GM21447 (cell line): ENCODE measurements around the gene CTNND2.

Experiments used
- ATAC-seq: cut with Tn5 transposase; IDR thresholded peaks from one replicate; pipeline ENCODE4 v1.9.1; 2021; ENCODE audit not compliant: unreplicated experiment

CTNND2 gene

DNA sequence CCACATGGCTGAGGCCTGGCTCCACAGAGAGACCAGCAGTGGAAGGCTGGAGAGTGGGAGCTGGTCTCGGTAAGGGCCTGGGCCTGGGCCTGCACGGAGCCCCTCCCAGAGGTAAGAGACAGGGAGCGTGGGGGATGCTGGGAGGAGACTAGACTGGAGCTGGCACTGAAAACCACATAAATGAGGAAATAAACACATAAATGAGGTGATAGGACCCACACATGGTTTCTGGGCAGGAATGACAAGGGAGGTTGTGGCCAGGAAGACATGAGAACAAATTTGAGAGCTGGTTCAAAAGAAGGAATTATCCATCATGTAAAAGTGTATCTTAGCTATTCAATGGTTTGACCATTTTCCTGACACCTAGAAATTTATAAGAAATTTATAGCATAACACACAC, 691.5 kb downstream of the CTNND2 start:
- no peak for ATAC-seq

DNA sequence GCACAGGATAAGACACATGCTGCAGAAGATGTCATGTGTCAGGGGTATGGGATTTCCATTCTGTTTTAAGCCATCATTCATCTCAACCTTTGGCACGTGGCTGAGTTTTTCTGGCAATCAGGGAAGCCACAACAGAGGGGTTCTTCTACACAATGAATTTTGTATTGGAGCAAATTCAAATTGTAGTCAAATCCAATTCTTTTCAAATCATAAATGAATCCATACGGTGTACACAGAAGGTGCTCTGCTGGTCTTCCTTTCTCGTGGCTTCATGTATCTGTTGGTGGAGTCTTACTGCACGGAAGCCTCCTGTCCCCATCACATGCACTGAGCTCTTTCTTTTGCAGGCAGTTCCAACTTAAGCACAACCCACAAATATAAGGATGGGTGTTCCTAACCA, 706.5 kb downstream of the CTNND2 start:
- ATAC-seq = no peak

DNA sequence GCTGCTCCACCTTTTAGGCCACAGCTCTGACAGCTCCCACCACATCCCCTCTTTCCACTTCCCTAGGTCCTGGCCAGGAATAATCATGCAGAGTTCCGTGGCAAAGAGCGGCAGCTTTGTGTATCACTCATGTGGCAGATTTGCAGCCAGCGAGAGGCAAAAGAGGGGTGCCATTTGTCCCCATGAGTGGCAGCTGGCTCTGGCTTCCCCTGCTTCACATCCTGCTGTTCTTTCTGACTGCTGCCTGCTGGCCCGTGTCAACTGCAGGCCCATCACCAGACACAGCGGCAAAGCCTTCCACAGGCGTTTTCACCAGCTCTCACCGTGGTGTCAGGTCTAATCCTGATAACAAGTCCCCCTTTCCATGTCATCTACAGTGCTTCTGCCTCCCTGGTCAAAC, 712.6 kb downstream of the CTNND2 start:
- ATAC-seq = no peak

DNA sequence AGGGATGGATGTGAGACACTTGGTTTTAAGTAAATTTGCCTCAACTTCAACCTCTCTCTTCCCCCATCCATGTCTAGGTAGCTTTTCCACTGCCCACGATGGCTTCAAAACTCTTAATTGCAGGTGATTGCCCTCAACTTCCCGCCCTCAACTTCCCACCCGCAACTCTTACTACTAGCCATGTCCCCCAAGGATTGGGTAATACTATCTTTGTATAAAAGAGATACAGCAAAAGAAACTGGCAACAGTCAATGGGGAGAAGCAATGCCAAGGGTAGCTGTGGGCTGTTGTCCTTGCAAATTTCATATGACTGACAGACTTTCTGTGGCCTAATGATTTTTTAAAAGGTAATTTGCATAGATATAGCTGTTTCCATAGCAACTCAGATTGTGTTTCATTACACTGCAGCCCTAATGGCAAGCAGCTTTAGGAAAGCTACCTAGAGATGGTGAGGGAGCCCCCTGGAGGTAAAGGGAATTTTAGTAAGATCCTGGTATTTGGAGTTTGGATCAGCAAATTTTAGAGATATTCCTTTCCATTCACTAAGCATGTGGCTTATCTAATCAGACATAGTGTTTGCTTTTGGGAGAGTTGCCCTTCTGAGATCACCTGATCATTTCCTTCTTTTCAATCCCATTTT, 721.7 kb downstream of the CTNND2 start:
- ATAC-seq = no peak

DNA sequence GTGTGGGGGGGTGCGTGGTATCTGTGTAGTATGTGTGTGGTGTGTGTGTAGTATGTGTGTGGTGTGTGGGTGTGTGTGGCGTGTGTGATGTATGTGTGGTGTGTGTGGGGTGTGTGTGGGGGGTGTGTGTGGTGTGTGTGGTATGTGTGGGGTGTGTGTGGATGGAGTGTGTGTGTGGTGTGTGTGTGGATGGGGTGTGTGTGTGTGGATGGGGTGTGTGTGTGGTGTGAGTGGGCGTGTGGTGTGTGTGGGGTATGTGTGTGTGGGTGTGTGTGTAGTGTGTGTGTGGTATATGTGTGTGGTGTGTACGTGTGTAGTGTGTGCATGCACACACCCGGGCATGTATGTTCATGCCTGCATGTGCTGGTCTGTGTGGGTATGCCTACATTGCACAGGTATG, 722.3 kb downstream of the CTNND2 start:
- no peak for ATAC-seq

DNA sequence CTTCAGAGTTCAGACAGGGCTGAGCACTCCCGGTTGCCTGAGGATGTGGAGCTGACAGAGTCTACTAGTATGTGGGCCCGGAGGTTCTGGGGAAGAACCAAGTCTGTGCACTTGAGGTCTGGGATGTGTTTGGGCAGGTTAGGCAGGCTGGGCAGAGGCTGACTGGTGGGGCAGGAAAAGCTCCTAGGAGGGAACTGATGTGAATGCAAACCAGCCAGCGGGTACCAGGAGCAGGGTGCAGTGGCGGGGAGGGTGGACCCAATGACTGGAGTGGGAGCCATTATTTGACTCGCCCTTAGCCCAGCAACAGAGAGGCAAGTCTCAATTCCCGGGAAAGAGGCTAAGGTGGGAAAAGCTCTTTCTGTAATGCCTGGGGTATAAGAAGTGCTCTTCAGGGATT, 723.4 kb downstream of the CTNND2 start:
- no peak for ATAC-seq

DNA sequence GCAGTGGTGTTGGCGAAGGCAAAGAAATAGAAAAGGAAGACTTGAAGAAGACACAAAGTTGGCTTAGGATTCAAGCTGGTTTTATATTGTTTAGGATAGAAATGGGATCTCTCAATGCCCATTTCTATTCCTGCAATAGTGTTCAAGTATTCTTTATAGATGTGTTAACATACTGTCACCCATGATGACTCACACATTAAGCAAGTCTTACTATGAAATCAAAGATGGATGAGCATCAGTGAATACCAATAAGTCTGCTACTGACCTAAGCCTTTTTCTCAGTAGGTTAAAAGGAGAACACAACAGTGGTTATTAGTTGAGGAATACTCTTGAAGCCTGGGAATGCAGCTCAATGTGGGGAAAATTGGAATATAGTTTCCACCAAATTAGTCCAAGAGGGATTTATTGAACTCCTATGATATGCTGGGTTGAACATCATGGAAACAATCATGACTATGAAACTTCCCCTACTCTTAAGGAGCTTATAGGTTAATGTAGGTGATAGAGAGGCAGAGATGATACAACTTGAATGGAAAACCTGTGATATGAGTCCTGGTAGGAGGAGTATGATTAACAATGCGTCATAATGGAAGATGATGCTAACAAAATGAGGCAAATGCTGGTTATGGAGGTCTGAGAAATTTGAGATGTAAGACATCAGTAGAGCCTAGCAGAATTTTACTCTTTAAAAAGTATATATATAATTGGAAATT, 726.1 kb downstream of the CTNND2 start:
- ATAC-seq = no peak

DNA sequence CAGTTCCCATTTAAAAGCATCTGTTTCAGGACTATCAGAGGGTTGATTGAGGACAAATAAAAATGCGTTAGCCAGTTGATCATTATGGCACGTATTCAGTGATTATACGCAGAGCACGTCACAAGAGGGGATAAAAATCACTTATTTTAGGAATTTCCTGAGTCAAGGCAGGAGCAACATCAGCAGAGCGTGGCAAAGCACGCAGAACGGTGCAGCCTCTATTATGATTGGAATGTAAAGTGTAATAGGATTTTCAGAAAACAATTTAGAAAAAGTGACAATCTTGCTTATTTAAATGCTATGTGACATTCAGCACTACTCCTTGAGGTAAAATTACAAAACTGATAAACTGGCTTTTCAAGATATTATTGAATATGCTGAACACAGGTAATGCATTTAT, 729.7 kb downstream of the CTNND2 start:
- no peak for ATAC-seq

DNA sequence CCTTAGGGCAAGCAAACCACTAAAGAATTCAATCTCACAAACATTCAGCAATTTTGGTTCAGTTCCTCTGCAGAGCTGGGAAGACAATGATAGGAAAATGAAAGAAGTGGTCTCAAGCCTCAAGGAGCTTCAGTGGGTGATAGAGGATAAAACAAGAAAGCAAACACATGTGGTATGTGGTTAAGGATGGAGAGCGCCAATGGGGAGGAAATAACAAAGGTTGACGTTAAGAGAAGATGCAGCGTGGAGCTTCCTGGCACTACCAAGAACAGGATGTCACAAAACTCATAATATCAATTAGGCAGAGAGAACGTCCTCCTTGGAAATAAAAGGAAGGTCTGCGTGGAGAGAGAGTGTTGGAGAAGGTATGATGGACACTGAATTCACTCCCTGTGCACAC, 731.8 kb downstream of the CTNND2 start:
- no peak for ATAC-seq

DNA sequence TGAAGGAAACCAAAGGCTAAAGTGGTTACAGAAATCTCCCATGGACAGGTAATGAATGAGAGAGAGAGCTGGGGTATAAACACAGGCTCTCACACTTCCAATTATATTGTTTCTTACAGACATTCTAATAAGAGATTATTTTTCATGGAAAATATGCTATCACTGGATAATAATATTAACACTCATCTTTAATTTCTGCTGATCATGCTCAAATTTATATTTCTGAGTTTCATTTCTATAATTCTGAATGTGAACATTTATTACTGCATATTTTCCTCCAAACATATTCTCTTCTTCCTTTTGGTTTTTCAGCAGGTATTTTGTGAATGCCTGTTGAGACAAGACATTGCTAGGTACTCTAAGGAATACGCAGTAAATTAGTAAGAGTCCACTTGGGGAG, 733.0 kb downstream of the CTNND2 start:
- no peak for ATAC-seq

DNA sequence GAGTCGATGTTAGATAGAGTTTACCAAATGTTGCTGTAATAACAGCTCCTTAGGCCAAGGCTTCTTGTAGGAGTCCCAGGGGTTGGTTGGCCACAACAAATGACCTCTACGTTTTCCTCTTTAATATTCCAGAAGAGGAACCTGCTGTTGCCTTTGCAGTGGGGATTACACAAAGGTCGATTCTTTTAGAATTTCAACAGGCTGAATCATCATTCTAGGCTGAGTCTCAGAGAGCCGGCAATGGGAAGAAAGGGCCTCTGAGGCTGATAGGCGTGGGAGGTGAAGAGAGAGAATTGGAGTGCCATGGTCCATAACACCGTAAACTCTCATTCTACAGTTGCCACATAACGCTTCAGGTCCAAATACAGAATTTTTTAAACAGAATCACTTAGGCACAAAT, 737.3 kb downstream of the CTNND2 start:
- ATAC-seq = no peak

DNA sequence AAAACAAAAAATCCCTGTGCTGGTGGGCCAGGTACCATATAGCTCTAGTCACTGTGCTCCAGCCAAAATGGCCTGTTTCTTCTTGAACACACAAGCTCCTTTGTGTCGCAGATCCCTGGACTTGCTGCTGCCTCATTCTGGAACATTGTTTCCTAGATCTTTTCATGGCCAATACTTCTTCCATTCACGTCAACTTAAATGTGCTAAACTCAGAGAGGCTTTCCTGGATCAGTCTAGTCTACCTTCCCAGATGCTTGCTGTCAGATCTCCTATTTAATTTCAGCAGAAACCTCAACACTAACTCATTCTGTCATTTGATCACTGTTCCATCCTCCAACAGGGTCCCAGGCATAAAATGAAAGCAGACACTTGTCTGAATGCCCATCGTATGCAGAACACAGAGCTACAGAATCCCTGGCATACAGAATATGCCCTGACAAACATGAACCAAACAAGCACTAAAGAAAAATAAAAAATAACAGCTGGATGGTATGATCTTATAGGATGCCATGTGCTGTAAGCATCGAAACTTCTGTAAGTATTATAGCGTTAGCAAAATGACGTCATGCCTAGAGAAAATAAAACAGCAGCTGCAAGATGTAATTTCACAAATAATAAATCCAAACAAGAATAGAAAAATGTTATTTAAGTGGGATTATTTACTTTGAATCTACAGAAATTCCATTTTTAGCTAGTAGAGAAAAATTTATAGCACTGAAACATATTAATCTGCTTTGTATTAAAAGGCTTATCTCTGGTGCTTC, 739.5 kb downstream of the CTNND2 start:
- ATAC-seq = no peak

DNA sequence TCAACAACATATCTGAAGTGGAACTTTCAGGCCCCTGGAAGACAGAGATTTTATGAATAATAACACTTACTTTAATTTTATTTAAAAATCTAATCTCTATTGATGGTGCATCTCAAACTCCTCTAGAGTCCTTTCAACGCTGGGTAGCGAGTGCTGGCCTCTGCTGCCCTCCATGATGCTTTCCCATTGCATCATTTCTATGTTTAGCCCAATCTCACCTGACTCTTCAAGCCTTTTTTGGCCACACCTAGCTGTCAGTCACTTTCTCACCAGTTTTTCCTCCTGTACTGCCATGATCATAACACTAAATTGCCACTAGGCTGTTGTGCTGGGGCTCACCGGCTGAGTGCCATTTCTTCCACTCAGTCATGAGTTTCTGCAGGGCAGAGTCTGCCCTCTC, 747.1 kb downstream of the CTNND2 start:
- ATAC-seq = no peak

DNA sequence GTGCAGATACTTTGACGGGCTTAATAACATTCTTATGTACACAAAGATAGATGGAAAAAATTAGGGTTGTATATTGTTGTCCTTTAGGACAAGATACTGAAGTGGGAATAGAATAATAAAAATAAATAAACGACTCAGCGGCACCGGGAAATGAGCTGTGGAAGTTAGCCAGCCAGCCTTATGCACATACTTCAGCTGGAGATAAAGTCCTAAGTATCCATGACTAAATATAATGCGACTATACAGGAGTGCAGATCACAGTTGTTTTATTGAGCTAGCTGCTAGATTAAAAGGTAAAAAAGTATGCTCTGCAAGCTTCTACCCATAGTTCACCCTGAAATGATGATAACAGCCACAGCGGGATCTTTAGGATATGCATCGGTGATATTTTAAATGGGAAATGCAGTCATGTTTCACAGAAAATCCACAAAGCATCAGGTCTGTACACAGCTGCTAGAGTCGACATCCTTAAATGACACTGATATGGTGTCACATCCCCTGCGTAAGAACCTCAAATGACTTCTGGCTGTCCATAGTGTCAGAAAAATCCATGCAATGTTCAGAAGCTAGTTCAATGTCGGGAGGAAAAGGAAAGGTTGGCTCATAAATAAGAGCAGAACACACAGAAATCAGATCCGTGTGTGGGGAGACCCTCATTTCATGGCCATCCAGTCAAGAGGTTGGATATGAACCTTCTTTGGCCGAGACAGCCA, 750.4 kb downstream of the CTNND2 start:
- ATAC-seq = no peak

DNA sequence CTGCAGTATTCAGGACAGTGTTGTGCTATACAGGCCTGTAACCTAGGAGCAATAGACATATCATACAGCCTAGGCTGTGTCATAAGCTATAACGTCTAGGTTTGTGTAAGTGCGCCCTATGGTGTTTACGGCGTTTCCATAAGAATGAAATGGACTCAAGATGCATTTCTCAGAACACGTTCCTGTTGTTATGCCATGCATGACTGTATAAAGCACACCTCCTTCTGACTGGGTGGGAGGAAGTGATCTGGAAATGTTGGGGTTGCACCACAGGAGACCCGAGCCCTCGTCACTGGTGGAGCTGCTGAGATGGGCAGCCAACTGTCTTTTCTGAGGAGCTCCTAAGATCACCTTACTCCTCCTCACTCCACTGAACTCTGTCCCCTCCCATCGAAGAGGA, 751.9 kb downstream of the CTNND2 start:
- no peak for ATAC-seq

DNA sequence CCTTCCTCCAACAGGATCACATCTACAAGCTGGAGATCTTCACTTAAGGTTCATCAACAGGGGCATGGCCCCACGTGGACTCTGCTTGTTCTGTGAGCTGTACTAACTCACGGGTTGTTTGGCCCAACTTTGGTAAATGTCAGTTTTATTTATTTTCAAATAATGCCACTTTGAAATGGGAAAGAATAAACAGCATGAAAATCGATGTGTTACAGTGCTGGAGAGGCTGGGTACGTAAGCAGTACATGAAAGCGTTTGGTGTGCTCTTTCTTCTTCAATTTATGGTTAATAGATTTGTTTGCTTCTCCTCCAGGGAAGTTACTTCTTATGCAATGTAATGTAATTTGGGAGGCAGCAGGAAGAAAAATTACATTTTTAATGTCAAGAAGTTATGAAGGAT, 753.3 kb downstream of the CTNND2 start:
- ATAC-seq = no peak

DNA sequence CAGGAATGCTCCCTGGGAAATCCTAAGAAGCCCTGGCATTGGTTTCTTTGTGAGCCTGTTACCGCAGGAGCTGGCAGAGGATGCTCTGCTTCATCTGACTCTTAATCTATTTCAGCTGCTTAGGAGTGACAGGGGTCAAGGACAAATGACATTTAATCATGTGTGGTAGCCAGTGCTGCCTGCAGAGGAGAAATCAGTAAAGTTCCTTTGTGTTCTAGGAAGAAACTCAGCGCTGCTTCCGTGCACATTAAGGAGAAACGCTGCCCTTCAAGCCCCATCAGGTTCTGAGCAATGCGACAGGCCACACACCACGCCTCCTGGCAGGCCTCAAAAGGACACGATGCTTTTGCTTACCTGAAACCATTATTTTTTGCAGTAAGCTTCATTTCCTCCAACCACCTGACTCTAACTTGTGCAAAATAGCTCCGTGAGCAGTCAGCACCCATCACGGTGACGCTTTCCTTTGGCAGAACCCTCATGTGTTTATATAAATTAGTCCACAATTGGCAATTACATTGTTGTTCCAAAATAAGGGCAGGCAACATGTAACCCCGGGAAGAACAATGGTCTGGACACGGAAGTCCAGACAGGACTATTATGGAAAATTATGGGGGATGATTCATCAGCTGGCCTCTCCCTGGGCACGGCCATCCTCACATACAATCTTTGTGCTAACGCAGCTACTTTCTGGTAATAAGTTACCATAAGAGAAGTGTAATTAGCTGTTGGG, 755.3 kb downstream of the CTNND2 start:
- ATAC-seq = no peak

DNA sequence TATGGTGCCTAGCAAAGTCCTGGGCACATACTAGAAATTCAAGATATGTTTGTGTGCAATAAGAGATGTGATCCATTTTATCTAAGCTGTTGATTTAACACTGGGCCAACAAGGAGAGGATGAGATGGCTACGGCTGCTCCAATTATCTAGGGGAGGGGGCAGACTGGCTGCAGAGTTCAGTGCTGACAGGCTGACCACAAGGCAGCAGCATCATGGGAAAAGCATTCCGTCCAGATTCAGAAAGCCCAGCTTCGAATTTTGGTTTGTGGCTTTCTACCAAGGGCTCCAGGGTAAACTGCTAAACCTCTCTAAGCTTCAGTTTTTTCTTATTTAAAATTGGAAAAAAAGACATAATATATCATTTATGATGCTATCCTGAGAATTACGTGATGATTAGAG, 758.1 kb downstream of the CTNND2 start:
- no peak for ATAC-seq

DNA sequence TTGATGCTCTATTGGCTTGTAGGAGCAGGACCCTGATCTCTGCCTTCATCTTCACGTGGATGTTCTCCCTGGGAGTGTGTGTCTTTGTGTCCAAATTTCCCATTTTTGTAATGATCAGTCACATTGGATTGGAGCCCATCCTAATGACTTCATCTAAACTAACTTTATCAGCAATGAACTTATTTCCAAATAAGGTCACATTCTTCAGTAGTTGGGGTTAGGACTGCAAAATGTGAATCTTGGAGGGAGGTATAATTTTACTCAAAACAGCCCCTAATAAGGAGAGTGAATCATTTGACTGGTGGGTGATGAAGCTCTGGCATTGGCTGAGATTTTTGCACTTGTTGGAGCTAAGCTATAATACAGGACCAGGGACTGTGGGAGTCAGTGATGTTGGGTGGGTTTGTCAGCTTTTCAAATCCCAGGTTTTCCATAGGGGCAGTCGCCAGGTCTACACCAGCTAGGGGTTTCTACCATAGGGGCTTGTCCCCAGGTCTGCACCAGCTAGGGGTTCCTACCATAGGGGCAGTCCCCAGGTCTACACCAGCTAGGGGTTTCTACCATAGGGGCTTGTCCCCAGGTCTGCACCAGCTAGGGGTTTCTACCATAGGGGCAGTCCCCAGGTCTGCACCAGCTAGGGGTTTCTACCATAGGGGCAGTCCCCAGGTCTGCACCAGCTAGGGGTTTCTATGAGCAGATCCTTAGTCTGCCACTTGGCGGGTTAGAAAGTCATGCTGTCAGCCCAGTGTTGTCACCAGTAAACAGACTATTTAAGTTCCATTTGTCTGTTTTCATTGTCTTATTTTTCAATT, 760.6 kb downstream of the CTNND2 start:
- ATAC-seq = no peak

DNA sequence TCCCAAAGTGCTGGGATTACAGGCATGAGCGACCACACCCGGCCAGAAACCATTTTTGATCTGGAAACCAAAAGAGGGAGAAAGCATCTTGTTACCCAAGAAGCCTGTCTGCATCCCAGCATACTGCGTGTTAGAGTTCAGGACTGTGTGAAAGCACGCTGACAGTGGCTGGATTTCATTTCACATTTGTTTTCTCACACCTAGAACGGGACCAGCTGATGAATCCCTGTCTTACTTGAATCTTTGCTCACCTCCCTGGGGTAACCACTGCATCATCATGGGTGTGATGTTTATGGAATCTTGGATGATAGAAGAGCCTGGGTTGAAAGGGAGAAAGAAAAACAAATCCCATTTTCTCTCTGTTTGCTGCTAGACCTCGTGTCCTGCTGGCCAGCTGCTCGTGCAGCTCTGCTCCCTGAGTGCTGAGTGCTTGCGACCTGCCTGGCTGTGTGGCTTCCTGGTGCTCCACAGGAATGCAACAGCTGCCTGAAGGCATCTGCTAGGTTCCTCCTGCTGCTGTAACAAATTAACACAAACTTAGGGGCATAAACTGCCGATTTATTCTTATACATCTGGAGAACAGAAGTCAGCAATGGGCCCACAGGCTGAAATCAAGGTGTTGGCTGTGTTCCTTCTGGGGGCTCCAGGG, 764.9 kb downstream of the CTNND2 start:
- no peak for ATAC-seq
